ENCODE data around the gene TACO1. TPM values are rescaled to one million over a fixed set of nuclear protein-coding genes. Genes with fewer than 3 reads are reported as not detected.
A peak's percentile ranks its signal among the peaks of the same experiment; 100 is the strongest.

The TACO1 gene
- total RNA-seq, 4 donors from 2014 or later, result 7.6 to 16.6 (median 12.7) TPM

- no peaks in the 10 kb centered on the region for H3K27me3 ChIP-seq
- no peak for DNase-seq
- H3K36me3 ChIP-seq, result peaks cover 0 to 56% (median 26%) of the 10 kb centered on the region in 3 donors
- intact Hi-C loops (cut with DNase I), result loop anchor here (5.0 kb wide), 1 partner anchor 179 kb away; no protein-coding TSS in a partner anchor
- no peak overlapping the region for H3K4me3 ChIP-seq
- WGBS, 2 donors, result 86 to 90% methylated on average over 5 to 8 of the region's 10 CpGs
- no peak overlapping the region for H3K27ac ChIP-seq
- no peak for TF ChIP-seq POLR2A (IDR thresholded peaks at IDR 0.05)
- TF ChIP-seq, protein P1, sequence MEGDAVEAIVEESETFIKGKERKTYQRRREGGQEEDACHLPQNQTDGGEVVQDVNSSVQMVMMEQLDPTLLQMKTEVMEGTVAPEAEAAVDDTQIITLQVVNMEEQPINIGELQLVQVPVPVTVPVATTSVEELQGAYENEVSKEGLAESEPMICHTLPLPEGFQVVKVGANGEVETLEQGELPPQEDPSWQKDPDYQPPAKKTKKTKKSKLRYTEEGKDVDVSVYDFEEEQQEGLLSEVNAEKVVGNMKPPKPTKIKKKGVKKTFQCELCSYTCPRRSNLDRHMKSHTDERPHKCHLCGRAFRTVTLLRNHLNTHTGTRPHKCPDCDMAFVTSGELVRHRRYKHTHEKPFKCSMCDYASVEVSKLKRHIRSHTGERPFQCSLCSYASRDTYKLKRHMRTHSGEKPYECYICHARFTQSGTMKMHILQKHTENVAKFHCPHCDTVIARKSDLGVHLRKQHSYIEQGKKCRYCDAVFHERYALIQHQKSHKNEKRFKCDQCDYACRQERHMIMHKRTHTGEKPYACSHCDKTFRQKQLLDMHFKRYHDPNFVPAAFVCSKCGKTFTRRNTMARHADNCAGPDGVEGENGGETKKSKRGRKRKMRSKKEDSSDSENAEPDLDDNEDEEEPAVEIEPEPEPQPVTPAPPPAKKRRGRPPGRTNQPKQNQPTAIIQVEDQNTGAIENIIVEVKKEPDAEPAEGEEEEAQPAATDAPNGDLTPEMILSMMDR (IDR thresholded peaks at IDR 0.05), result no peak
- no peaks in the 10 kb centered on the region for H3K4me1 ChIP-seq
- H3K9me3 ChIP-seq, result no peaks in the 10 kb centered on the region
Measured at GRCh38 chr17:63610854-63611253, 10.2 kb downstream of the TACO1 start.

- Histone ChIP-seq H3K4me3 (no peak overlapping the region), H3K9me3 (no peaks in the 10 kb centered on the region), H3K27me3 (no peaks in the 10 kb centered on the region), H3K27ac (no peak overlapping the region), H3K4me1 (no peaks in the 10 kb centered on the region), H3K36me3 (peaks cover 0 to 51% (median 21%) of the 10 kb centered on the region in 3 donors)
- no peak for DNase-seq
- no peak for TF ChIP-seq POLR2A (IDR thresholded peaks at IDR 0.05)
- TF ChIP-seq, protein P1 (IDR thresholded peaks at IDR 0.05), result no peak
- 71 to 89% methylated on average over 3 of the region's 3 CpGs for WGBS, 2 donors
- intact Hi-C loops (cut with DNase I), result loop anchor here (5.0 kb wide), 1 partner anchor 179 kb away; no protein-coding TSS in a partner anchor
Measured at GRCh38 chr17:63611354-63611753, 10.7 kb downstream of the TACO1 start.

- no peak for DNase-seq
- Histone ChIP-seq H3K36me3 (peaks cover 0 to 28% (median 4%) of the 10 kb centered on the region in 3 donors), H3K9me3 (no peaks in the 10 kb centered on the region), H3K4me3 (no peak overlapping the region), H3K4me1 (no peaks in the 10 kb centered on the region), H3K27me3 (no peaks in the 10 kb centered on the region), H3K27ac (no peak overlapping the region)
- TF ChIP-seq, protein P1 (IDR thresholded peaks at IDR 0.05), result no peak
- no peak for TF ChIP-seq POLR2A (IDR thresholded peaks at IDR 0.05)
- intact Hi-C loops (cut with DNase I), result loop anchor here (5.0 kb wide), 1 partner anchor 181 kb away; no protein-coding TSS in a partner anchor
- 94 to 96% methylated on average over 2 of the region's 2 CpGs for WGBS, 2 donors
Measured at GRCh38 chr17:63613663-63614062, 13.0 kb downstream of the TACO1 start.

GRCh38 chr17:63621229-63621683 lies 20.6 kb downstream of the TACO1 start:
- Histone ChIP-seq H3K4me1 (peaks cover 15 to 39% (median 24%) of the 10 kb centered on the region in 3 donors), H3K27ac (peak overlapping the region; percentile 89 to 99 (median 94)), H3K36me3 (no peaks in the 10 kb centered on the region), H3K27me3 (no peaks in the 10 kb centered on the region), H3K4me3 (peak overlapping the region; percentile 68 to 89 (median 77)), H3K9me3 (no peaks in the 10 kb centered on the region)
- TF ChIP-seq POLR2A (IDR thresholded peaks at IDR 0.05), result no peak
- TF ChIP-seq, protein P1 (IDR thresholded peaks at IDR 0.05), result no peak
- 24 to 26% methylated on average over 3 to 4 of the region's 10 CpGs for WGBS, 2 donors
- DNase-seq, result no peak
- intact Hi-C loops (cut with DNase I), result no loop called here

- Histone ChIP-seq H3K4me1 (peaks cover 18 to 46% (median 28%) of the 10 kb centered on the region in 3 donors), H3K9me3 (no peaks in the 10 kb centered on the region), H3K27ac (peak within 1 kb of the TSS; percentile 89 to 99 (median 94)), H3K4me3 (peak within 1 kb of the TSS; percentile 68 to 89 (median 77)), H3K27me3 (no peaks in the 10 kb centered on the region), H3K36me3 (no peaks in the 10 kb centered on the region)
- intact Hi-C loops (cut with DNase I), result no loop called here
- TF ChIP-seq, protein P1 (IDR thresholded peaks at IDR 0.05), result peak in 2 of 6 experiments; percentile 4 to 25
- peak in 3 of 4 donors; percentile 40 to 84 (median 75) for TF ChIP-seq POLR2A (IDR thresholded peaks at IDR 0.05)
- WGBS, 2 donors, result 0% methylated on average over 3 to 7 of the region's 75 CpGs
- peak; percentile 99 for DNase-seq
Measured at GRCh38 chr17:63621684-63622573, 21.2 kb downstream of the TACO1 start, which contains the start of gene MAP3K3. Gene MAP3K3, plus strand, starts transcription at chr17:63622417. Its CDS starts 343 bp downstream, at chr17:63622760.

Data from esophagus squamous epithelium (tissue), 5 donors.